Fibroblast of skin of right quadriceps (primary cell): ENCODE results near the gene TRAF1.

ENCODE experiments used
- DNase-seq: peaks from one replicate; pipeline ENCODE4 v3.0.0-alpha.2; 2013

Gene TRAF1

DNA sequence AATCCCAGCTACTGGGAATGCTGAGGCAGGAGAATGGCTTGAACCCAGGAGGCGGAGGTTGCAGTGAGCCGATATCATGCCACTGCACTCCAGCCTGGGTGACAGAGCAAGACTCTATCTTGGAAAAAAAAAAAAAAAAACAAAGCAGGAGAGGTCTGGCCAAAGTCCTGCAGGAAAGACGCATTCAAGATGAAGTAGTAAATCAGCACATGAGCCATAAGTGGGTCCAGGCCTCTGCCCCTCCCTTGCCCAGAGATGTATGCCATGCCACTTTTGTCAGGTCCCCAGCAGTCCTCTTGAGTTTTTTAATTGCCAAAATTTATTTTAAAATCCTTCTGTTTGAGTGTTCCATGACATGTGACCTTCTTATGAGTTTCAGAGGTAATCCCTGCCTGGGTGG, 41.1 kb downstream of the TRAF1 start:
- no peak for DNase-seq

DNA sequence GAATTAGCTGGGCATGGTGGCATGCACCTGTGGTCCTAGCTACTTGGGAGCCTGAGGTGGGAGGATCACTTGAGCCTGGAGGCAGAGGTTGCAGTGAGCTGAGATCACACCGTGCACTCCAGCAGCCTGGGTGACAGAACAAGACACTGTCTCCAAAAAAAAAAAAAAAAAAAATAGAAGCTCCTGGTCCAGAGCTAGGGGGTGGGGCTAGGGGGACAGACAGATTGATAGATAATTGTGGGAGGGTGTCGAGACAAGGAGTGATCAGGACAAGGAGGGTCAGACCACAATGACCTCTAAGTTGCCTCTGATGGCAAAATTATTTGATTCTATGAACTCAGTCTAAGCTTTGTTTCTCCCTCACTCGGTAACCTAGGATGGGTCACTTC, 43.0 kb downstream of the TRAF1 start:
- DNase-seq = no peak

DNA sequence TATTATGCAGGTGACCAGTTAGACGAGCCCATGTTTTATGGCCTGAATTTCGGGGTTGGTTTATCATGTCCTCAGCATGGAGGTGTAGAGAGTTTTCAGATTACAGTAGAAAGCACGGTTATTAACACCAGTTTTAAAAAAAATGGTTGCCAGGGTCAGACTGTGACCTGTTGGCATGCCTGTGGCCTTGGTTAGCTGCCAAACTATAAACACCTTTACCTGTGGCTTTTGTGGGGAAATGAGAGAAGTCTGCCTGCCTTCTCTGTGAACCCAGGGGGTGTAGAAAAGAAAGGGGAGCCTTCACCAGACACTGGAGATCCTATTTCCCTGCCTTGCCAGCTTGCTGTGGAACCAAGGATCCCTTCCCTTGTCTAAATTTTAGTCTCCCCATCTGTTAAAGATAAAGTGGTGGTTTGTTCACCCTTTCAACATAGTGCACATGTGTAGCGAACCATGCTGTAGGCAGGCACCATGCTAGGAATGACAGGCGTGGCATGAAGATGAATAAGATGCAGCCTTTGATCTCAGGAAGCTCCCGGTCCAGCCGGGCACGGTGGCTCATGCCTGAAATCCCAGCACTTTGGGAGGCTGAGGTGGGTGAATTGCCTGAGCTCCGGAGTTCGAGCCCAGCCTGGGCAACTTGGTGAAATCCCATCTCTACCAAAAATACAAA, 43.5 kb downstream of the TRAF1 start:
- DNase-seq = no peak

DNA sequence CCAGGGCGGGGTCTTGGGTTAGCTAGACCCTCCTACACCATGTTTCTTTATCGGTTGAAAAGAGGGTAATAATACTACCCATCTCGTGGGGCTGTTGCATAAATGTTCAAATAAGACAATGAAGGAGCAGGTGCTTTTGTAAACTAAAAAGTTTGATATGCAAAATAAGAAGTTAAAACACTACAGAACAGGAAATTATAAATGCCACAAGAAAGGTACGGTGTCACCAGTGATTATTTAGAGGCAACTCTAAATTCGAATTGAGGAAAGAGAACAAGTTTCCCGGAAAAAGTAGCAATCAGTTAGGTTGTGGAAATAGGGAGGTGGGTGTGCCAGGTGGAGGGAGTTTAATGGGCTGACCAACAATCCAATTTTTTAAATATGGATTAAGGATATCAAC, 47.1 kb downstream of the TRAF1 start:
- no peak for DNase-seq

DNA sequence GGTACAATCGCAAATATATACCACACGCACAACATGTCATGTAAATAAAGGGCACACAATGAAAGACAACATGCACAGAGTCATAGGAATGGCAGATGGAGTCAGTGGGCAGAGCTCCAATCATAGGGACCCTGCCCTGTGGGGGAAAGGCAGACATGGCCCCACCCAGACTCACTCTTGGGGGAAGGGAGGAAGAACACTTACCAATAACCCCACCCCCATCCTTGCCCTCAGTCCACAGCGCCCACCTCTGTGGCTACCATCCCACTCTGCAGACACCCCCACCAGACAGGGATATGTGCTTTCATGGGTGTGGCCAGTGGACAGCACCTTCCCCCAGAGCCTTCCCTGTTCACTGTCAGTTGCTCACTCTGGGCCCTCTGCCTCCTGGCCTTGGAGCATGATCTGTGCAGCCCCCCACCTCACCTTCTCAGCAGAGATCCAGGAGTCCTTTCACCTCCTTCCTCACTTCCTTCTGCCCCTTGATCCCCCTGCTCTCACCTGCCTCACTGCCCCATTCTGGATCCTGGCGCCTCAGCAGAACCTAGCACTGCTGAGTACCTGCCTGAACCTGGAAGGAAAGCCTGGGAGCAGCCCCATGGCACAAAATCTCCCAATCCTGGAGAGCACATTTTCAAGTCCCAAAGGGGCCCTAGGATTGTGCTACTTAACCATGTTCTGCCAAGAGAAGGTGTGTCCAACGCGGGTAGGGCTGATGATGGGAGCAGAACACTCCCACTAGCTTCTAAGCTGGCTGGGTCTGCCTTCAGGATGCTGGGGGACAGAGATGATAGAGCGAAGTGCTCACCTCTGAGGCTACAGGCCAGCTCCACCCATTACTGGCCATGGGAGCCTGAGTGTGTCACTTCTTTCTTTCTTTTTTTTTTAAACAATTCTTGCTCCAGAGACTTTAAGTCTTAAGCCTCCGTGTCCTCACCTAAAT, 48.1 kb downstream of the TRAF1 start:
- DNase-seq = no peak

DNA sequence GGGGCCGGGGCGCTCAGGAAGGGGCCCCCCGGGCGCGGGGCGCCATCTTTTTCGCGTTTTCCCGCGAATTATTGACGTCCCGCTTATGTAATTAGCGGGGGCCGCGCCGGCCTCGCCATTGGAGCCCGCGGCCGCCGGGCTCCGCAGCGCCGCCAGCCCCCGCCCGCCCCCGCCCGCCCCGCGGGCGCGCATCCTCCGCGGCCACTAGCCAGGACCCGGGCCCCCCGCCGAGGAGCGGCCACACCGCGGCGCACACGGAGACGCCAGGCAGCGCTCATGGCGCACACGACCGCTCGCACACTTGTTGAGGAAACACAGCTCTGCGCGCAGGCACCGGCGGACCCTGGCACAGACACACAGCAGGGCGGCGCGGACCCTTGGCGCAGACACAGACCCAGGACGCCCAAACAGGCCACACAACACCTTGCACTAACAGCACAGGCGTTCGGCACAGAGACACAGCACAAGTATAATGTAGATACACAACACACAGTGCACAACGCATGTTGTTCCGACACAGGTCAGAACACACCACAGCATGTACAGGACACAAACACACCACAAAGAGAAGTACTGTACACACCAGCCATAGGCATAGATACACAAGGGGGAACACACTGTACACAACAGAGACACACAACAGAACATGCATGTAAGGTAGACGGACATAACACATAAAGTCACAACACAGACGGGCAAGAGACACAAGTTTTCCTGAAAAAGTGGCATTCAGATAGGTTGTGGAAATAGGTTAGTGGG, 49.1 kb downstream of the TRAF1 start:
- DNase-seq = peak; percentile 68

DNA sequence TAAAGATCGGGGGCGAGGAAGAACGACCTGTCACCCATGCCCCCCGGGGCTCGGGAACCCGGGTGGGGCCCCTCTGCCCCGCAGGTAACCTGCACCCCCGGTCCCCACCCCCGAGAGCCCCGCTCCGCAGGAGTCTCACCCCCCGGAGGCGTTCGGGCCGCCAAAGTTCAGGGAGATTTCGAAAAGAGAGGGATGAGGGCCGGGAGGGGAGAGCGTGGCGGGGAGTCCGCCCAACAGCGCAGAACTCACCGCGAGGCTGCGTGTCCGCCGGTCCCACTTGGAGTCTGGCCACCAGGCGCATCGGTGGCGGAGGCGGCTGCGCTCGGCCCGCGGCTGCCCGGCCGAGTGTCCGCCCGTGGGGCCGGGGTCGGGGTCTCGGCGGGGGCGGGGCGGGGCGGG, 49.8 kb downstream of the TRAF1 start, which contains the start of gene PHF19:
Gene PHF19, minus strand, starts transcription at position 347 of the 399 bp plus-strand sequence. CDS start 2,447 bp downstream, outside the sequence.
- DNase-seq = no peak

DNA sequence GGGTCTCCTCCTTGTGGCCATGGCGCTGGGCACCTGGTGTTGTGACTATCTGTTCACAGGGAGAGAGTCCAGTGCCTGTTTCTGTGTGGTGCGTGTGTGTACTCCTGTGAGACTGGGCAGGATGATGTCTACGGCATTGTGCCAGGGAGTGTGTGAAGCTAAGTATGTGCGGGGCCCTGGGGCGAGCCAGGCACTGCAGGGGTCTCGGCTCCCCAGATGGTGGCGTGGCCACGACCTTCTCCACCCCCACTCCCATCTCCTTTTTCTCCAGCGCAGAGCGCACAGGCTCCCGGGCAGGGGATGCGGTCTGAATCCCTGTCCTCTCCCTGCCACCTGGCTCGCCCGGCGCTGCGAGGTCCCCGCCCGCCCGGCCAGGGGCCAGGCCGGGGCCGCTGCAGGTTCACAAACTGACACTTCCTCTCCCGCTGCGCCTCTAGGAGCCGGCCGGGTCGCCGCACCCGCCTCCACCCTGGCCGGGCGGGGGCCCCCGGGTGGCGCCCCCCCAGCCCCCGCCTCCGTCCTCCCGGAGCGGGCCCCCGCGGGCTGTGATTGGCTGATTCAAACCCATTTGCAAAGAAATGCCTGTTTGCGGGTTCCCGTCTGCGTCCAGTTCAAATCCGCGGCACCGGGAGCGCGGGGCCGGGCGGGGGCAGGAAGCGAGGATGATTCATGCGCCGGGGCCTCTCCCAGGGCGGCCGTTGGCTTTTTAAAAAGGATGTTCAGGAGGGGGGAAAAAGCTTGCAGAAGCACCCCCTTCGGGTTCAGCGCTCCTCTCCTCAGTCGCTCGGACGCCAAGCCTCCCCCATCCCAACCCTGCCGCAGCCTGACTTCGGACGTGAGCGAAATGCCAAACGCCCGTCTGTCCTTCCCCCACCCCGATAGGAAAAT, 50.4 kb downstream of the TRAF1 start:
- peak; percentile 93 for DNase-seq

DNA sequence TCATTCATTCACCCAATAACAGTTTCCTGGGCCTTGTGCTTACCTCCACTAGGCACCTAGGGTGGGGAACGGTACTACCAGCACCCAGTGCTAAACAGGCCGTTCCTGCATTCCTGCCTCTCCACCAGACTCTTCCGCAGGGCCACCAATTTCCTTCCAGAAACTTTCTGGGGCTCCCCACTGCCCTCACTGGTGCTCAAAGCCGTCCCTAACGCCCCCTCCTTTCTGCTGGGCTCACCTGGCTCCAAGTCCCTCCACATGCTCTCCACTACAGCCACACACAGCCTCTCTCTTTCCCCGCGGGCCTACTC, 51.0 kb downstream of the TRAF1 start:
- DNase-seq = no peak

DNA sequence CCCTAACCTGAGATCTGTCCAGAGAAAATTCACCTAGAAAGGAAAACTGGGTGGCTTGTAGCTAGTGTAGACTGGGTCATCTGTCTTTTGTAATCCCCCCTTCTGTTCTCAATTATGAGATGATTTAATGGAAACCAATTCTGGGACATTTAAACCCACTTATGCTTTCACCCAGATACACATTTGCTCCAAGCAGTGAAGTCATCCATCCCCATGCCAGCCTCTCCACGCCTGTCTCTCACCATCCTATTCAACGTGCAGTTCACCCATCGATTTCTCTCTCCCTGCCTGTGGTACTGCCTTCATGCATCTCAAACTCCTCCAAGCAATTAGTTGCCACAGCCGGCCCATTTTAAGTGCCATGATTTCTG, 51.4 kb downstream of the TRAF1 start:
- no peak for DNase-seq

DNA sequence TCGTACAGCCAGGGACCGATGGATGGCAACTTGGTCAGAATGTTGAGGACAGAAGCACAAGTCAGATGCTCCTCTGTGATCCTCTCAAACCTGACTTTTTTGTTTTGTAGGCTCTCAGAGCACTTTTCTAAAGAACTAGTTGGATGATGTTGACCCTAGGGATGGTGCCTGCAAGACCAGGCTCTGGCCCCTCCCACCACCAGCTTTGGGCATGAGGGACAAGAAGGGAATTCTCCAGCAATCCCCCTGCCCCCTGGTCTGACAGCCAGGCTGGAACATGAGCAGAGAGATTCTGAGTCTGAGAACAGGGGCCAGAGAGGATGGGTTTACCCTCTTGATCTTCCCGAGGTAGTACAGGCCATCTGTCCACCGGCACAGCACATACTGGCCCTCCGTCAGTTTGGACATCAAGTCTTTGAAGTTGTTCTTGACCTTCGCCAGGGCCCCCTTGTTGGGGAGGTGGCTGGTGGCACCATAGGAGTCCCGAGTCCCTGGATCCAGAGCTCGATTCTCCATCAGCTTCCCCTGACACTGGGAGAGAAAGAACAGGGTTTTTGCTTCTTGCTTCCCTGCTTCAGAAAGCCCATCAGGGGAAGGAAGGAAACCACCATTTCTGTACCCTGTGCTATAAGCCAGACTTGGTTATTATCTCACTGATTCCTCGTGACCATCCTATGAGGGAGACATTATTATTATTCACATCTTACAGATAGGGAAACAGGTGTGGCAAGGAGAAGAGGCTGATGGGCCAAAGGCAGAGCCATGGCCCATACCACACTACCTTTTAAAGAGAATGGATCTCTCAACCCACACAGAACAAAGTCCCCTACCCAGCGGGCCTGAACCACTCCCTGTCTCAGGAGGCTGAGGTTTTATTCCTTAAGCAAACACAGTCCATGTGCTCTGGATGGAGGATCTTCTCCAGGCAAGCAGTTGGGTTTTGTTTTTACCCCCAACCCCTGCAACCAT, 52.1 kb downstream of the TRAF1 start:
- DNase-seq = no peak

DNA sequence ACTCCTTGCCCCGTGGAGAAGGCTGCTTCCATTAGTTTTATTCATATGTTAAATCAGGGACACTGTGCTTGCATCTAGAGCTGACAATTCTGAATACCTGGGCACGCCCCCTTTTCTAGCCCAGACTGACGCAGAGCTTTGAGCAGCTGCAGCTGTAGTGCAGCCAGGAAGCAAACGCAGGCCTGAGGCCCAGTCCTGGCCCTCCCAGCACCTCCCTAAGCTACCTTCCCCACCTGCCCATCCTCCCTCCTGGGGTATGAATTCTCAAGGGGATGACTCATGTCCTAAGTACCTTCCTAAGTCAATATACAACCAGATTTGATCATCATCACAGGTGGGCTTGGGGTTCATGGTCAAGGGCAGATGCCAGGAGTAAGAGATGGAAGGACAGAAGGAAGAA, 53.1 kb downstream of the TRAF1 start:
- DNase-seq = no peak

DNA sequence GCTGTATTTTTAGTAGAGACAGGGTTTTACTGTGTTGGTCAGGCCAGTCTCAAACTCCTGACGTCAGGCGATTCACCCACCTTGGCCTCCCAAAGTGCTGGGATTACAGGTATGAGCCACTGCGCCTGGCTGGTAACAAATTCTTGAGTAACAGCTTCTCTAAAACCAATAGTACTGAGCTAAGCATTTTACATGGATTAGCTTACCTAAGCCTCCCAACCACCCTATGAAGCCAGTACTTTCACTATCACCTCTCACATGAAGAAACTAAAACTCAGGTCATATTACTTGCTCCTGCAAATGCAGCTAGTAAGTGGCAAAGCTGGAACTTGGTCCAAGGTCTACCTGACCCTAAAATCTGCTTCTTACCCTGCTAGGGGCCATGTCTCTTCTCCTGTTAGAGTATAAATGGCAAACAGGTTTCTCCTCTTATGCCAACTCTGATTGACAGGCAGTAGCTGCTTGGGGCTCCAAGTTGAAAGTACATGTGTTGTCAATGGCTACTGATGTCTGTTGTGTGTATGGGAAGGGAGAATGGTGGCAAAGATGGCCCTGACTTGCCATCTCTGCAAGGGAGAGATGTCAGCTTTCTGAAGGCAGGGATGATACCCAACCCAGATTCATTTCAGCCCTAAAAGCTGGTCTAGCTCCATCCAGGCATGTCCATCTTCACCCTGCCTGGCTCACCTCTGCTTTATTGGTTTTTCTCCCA, 53.6 kb downstream of the TRAF1 start:
- DNase-seq = no peak

DNA sequence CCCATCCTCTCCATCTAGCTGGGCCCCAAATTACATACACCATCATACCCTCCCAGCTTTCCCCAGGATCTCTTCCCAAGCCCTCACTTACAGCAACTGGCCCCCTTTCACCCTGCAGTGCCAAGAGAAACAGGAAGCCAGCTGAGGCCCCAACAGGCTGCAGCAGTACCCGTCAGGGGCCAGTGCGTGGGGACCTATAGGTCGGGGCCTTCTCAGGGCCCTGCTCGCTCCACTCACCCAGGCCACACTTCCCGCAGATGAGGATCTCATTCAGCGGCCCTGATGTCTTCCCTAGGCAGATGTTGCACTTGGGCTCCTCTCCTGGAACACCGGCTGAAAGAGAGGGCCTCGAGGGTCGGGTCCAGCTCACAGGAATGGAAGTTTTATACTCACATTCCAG, 56.4 kb downstream of the TRAF1 start:
- DNase-seq = no peak

DNA sequence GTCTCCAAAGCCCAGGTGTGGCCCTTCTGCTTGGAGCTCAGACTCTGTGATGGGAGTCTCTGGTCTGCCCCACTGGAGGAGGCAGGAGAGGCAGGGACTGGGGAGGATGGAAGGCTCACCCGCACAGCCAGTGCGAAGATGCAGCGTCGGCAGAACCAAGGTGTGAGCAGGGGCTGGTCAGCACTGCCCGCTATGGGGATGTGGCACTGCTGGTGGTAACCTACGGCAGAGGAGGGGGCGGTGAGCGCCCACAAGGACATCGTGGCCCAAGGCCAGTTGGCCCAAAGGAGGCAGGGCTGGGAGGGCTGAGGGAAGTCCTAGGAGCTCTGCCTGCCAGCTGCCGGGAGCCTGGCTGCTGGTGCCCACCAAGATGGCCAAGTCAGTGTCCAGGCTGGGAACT, 56.9 kb downstream of the TRAF1 start:
- DNase-seq = no peak

DNA sequence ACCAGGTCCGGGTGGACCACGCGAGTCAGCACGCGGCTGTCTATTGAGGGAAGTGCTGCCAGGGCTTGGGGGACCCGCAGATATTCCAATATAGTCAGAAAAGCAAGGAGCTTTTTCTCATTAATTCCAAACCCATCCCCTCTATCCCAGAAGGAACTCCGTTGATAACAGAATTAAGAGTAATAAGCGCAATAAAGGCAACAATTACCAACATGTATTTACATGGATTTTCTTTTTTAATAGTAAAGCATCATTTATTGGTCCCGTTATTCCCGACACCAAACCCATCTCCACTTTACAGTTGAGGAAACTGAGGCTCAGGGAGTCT, 57.3 kb downstream of the TRAF1 start:
- no peak for DNase-seq

DNA sequence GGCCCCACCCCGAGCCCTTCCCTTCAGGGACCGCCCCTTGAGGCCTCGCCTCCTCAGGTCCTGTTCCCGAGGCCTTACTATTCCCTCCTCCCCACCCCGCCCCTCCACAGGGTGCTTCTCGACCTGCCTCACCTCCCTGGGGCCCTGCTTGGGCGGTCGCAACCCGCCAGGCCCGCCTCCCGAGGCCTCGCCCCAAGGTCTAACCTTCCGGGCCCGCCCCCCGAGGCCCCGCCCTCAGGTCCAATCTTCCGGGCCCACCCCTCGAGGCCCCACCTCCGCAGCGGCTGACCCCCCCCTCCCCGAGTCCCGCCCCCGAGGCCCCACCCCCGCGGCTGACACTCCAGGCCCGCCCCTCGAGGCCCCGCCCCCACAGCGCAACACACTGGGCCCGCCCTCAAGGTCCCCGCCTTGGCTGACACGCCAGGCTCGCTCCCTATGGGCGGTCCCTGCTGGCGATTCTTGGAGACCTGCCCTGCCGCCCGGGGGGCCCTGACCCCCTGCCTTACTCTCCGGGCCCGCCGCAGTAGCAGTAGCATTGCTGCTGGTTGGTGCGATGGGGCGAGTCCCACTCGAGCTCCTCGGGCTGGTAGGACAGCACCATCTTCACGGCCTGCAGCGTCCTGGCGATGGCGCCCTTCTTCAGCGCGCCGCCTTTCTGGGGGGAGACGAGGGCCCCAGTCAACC, 57.8 kb downstream of the TRAF1 start:
- DNase-seq = peak; percentile 94

DNA sequence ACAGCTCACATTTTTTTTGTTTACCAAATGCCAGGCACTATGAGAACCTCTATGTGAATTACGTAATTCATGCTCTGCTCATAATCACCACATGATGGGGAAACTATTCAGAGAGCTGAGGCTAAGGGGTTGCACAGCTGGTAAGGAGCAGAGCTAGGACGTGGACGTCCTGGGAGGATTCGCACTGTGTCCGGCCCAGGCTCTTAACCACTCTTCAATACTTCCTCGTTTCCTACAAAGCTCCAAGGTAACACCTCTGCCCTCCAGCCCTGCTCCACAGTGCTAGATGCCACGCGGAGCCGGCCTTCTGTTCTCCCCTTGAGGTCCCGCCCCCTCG, 58.3 kb downstream of the TRAF1 start:
- no peak for DNase-seq

DNA sequence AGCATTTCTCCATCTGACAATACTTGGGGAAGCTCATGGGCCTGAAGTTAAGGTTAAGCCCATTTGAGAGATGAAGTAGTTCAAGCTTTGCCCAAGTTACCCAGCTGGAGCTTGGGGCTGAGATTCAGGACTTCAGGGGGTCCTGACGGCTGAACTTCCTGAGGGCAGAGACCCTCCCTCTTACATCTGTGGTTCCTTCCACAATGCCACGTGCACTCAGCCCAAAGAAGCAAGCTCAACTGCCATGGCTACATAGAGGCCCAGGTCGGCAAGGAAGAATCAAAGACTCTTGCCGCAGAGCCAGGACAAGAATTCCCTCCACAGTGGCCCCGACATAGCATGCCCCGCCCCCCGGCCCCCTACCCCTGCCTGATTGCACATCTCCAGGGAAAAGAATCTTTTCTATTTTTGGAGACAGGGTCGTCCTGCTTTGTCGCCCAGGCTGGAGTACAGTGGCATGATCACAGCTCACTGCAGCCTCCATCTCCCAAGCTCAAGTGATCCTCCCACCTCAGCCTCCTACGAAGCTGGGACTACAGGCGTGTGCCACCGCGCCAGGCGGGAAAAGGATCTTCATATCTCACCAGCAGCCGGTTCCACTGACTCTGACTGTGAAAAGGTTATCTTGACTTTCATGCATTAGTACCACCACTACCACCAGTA, 58.8 kb downstream of the TRAF1 start:
- DNase-seq = no peak

DNA sequence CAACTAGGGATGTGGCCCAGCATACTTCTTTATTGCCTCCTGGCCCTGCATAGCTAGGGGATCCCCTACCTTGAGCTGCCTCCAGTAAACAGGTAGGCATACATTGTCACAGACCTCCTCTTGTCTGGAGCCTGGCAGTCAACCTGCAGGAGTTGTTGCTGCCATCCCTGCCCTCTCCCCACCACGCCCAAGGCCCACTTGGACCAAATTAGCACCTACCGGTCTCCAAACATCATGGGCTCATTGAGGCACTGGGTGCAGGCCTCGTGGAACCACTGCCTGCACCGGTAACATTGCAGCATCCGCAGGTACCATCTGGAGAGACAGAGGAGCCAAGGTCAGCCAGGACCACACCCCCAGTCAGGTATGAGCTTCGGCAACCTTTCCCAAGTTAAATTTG, 59.9 kb downstream of the TRAF1 start:
- no peak for DNase-seq
